GM12875 (cell line): ENCODE data around the gene ALDH3B1.
"Not testable (repeated sequence)": the region's sequence is repeated elsewhere in the genome, so short reads cannot be mapped to it uniquely, and the experiment has no call there.

ENCODE experiments used
- H3K4me3 ChIP-seq: one replicate; pipeline ENCODE4 v1.5.1; 2011; ENCODE audit warnings: low read depth, low read length, control low read depth
- TF ChIP-seq, protein P1 (sequence below): IDR thresholded peaks from 2 replicates; pipeline ENCODE4 v1.5.1; 2011; ENCODE audit warnings: low read depth, mild to moderate bottlenecking, control low read depth, inconsistent platforms, low read length, moderate library complexity, borderline replicate concordance; ENCODE audit not compliant: insufficient read depth

The ALDH3B1 gene

DNA sequence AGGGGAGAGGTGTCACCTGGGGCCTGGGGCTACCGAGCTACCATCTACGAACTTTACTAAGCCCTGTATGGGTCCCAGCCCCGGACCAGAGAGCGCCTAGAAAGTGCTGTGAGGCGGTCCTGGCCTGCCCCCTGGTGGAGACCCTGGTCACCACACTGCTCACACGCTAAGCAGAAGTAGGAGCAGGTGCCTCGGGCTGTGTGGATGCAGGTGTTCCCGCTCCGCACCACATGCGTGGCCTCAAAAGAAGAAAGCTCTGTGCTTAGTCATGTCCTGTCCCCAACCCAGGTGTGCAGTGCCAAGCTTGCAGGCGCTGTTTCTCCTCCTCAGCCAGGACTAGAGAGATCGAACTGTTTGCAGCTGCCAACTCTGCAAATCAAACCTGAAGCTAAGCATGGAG is 16.3 kb upstream of the ALDH3B1 start:
- H3K4me3 ChIP-seq: not testable (repeated sequence)
- TF ChIP-seq, protein P1, sequence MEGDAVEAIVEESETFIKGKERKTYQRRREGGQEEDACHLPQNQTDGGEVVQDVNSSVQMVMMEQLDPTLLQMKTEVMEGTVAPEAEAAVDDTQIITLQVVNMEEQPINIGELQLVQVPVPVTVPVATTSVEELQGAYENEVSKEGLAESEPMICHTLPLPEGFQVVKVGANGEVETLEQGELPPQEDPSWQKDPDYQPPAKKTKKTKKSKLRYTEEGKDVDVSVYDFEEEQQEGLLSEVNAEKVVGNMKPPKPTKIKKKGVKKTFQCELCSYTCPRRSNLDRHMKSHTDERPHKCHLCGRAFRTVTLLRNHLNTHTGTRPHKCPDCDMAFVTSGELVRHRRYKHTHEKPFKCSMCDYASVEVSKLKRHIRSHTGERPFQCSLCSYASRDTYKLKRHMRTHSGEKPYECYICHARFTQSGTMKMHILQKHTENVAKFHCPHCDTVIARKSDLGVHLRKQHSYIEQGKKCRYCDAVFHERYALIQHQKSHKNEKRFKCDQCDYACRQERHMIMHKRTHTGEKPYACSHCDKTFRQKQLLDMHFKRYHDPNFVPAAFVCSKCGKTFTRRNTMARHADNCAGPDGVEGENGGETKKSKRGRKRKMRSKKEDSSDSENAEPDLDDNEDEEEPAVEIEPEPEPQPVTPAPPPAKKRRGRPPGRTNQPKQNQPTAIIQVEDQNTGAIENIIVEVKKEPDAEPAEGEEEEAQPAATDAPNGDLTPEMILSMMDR: peak; percentile 62; the same call in 1 of the 2 replicates

DNA sequence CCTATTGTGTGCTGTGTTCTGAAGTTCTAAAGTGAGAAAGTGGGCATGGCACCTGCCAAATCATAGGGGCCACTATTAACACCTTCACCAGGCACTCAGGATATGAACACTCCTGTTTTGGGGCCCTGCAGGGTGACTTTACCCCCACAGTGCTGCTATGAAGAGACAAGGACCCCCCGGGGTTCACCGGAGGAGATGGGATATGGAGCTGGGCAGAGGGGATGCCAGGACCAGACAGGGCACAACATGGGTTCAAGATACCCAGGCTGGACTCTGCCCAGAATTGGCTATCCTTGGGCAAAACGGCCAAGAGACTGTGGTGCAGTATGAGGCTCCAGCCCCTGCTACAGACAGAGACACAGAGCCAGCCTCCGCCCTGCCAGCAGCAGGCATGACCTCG is 15.7 kb upstream of the ALDH3B1 start:
- not testable (repeated sequence) for H3K4me3 ChIP-seq

DNA sequence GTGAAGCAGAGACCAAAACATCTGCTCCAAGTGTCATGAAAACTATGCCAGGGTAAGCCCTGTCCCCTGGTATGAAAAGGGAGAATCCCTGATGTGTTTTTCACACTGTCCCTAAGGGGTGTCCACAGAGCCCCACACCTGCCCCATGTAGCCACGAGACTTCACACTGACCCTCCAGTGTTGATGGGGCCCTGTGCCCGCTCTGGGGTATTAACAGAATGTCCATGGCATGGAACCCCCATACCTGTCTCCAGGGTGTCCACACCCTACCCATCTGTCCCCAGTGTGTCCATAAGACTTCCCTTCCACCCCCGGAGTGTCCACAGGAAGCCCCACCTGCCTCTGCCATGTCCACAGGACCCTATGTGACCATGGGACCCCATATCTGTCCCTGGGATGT is 15.0 kb upstream of the ALDH3B1 start:
- not testable (repeated sequence) for H3K4me3 ChIP-seq

DNA sequence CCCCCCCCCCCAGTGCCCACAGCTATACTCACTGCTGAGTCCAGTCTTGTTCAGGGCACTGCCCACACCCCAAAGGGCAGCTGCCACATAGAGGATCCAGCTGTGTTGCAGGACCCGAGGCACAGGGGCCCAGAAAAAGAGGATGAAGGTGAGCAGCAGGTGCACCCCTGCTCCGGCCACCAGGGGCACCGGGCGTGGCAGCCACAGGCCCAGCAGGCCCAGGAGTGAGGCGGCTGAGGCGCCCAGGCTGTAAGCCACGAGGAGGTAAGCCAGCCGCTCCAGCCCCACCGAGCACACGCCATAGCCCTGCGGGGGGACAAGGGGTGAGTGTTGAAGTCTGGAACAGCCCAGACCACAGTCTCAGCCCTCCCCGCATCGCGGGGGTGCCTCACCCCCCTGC is 14.5 kb upstream of the ALDH3B1 start:
- H3K4me3 ChIP-seq: not testable (repeated sequence)

DNA sequence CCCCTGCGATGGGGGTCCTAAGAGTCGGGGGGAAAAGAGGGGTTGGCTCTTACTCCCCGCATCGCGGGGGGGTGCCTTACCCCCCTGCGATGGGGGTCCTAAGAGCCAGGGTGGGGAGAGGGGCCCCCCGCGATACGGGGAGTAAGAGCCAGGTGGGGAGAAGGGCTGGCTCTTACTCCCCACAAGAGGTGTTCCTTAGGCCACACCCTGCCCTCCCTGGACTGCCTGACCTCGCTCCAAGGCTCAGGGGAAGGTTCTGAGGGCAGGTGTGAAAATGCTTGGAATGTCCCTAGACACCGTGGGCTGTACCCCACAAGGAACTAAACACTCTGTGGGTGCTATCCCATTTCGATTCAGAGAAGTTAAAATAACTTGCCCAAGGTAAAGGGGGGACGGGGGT is 14.1 kb upstream of the ALDH3B1 start:
- TF ChIP-seq, protein P1: no peak
- no peak overlapping the region for H3K4me3 ChIP-seq

DNA sequence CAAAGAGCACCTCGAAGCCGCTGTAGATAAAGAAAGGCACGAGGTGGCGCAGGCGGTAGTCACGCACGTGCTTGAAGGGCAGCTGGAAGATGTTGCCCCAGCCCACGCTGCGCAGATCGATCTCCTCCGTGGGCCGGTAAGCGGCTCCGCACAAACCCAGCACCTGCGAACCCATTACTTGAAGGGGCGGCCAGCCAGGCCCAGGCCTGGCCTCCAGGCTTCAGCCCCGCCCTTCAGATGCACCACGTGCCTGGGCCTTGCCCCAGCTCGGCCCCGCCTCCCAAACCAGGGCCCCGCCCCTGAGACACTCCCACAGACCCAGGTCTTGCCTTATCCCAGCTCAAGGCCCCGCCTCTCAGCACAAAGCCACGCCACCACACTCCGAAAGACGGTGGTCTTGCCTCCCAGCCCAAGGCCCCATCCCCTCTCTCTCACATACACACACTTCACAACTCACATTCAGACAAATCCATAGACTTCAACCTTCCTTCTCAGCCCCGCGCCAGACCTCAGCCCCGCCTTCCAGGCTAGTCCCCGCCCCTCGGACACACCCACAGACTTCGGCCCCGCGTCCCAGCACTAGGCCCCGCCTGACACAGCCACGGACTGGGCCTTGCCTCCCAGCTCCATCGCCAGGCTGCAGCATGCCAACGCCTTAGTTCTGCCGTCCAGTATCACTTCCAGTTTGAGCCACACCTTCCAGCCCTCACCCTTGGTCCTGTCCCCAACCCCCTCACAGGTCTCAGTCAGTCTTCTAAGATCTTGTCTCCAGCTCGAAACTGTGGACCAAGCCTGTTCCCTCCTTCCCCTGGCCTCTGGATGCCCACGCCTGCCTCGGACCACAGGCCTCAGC is 13.3 kb upstream of the ALDH3B1 start:
- TF ChIP-seq, protein P1: no peak
- no peak overlapping the region for H3K4me3 ChIP-seq

DNA sequence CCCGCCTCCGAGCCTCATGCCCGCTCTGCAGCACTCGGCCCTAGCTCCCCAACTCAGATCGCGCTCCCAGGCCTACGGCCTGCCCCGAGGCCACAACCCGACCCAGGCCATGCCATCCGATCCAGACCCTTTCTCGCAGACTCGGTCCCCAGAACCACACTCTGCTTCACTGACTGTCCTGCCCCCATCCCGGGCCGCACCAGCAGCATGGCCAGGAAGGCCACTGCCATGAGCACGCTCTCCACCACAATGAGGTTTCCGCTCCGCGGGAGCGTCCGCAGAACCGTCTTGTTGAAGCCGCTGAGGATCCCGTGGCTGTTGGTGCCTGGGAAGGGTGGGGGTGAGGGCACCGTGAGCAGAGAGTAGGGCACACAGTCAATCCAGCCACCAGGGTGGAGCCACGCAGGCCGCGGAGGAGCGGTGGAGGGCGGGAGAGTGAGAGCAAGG is 12.6 kb upstream of the ALDH3B1 start:
- no peak overlapping the region for H3K4me3 ChIP-seq
- TF ChIP-seq, protein P1: no peak

DNA sequence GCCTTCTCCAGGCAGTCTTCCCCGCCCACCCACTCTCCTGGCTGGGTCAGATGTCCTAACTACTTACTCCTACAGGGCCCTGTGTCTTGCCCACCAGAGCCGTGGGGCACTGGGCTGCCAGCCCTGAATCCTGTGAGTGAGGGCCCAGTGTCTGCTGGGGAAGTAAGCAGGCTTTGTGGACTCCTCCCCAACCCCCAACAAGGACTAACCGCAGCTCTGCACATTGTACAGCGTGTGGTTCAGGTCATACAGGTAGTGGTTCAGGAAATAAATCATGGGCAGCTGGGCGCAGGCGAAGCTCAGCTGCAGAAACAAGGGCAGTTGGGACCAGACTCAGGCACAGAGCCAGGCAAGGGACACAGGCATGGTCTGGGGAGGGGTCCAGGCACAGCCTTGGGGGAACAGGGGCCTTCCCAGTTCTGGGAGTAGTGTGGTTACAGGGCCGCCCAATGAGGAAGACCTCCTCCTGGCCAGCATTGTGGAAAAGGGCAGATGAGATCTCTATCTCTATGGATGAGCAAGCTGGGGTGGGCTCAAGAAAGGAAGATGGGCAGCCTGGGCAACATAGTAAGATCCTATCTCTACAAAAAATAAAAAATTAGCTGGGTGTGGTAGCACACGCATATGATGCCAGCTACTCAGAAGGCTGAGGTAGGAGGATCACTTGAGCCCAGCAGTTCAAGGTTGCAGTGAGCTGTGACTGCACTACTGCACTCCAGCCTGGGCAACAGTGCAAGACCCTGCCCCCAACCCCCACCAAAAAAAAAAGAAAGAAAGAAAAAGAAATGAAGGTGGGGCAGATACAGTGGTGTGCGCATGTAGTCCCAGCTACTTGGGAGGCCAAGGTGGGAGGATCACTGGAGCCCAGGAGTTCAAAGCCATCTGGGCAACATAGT is 11.7 kb upstream of the ALDH3B1 start:
- TF ChIP-seq, protein P1: no peak
- H3K4me3 ChIP-seq: no peak overlapping the region
